Caco-2 (cell line): ENCODE data around the gene RPL9. TPM values are rescaled to one million over a fixed set of nuclear protein-coding genes. Genes with fewer than 3 reads are reported as not detected.

Experiments used
- BruUV-seq: library from RNA; stranded (reverse); fragments of 400-500 nt; replicated peaks from 2 replicates; lab custom pipeline; 2021; lab: Mats Ljungman, UMichigan
- CTCF ChIA-PET: fragments of 300-600 bp; sonication (Branson Sonifier 250); formaldehyde crosslinking; loops from one replicate; lab custom pipeline; 2022; ENCODE audit warnings: antibody characterized with exemption; lab: Charles Lee
- POLR2A ChIA-PET: fragments of 300-600 bp; sonication (Branson Sonifier 250); formaldehyde crosslinking; loops from one replicate; lab custom pipeline; 2022; ENCODE audit warnings: antibody characterized with exemption; lab: Charles Lee
- DNase-seq, 2 experiments: peaks; one replicate each; pipeline versions ENCODE4 v3.0.0 to v3.0.0-alpha.2; 2020 to 2022
- H3K27me3 ChIP-seq: replicated peaks from 2 replicates; pipeline ENCODE4 v1.6.0; 2011; ENCODE audit warnings: low read length; ENCODE audit not compliant: control insufficient read depth, insufficient read depth
- H3K36me3 ChIP-seq: 2 replicates; pipeline ENCODE4 v1.5.1; 2011; ENCODE audit warnings: low read length; ENCODE audit not compliant: control insufficient read depth, insufficient read depth
- H3K4me1 ChIP-seq: fragments of 250-450 bp; sonication (Bioruptor Pico); 2 replicates; pipeline ENCODE4 v1.5.1; 2020; ENCODE audit warnings: mild to moderate bottlenecking
- H3K4me3 ChIP-seq: 2 replicates; pipeline ENCODE4 v1.5.1; 2011; ENCODE audit warnings: low read depth, mild to moderate bottlenecking, control low read depth, low read length
- H3K9me3 ChIP-seq: fragments of 250-450 bp; sonication (Bioruptor Pico); 2 replicates; pipeline ENCODE4 v1.5.1; 2020; ENCODE audit warnings: mild to moderate bottlenecking, moderate library complexity
- H3K27ac Mint-ChIP-seq: one replicate; pipeline ENCODE4 v1.8.0; 2022; ENCODE audit warnings: mixed read lengths; ENCODE audit not compliant: unreplicated experiment
- H3K27me3 Mint-ChIP-seq: one replicate; pipeline ENCODE4 v1.8.0; 2022; ENCODE audit warnings: mixed read lengths; ENCODE audit not compliant: insufficient read depth, unreplicated experiment
- H3K36me3 Mint-ChIP-seq: one replicate; pipeline ENCODE4 v1.8.0; 2022; ENCODE audit warnings: mild to moderate bottlenecking, mixed read lengths; ENCODE audit not compliant: insufficient read depth, unreplicated experiment
- H3K4me1 Mint-ChIP-seq: one replicate; pipeline ENCODE4 v1.8.0; 2022; ENCODE audit warnings: low read depth, mixed read lengths; ENCODE audit not compliant: unreplicated experiment
- H3K4me3 Mint-ChIP-seq: one replicate; pipeline ENCODE4 v1.8.0; 2022; ENCODE audit warnings: mild to moderate bottlenecking, moderate library complexity, mixed read lengths; ENCODE audit not compliant: unreplicated experiment
- H3K9me3 Mint-ChIP-seq: one replicate; pipeline ENCODE4 v1.8.0; 2022; ENCODE audit warnings: mixed read lengths; ENCODE audit not compliant: unreplicated experiment
- CTCF ChIP-seq, 2 experiments: fragments of 200-600 bp in 1 of 2; IDR thresholded peaks; 1 replicate in 1 of 2; 2 replicates in 1 of 2; pipeline versions ENCODE4 v1.5.1 to v1.8.0; 2011 to 2022; ENCODE audit warnings: antibody characterized with exemption in 1 of 2, control low read depth in 1 of 2, inconsistent platforms in 1 of 2, low read depth in 1 of 2, low read length in 1 of 2, mild to moderate bottlenecking in 1 of 2, moderate library complexity in 1 of 2; ENCODE audit not compliant: insufficient read depth in 1 of 2, severe bottlenecking in 1 of 2, unreplicated experiment in 1 of 2
- intact Hi-C: fragments of 100-400 bp; cut with micrococcal nuclease; formaldehyde crosslinking; loops from one replicate; pipeline ENCODE4 v1.10.0; 2022; ENCODE audit not compliant: unreplicated experiment
- total RNA-seq: library from RNA; stranded (reverse); gene quantifications from 2 replicates; pipeline ENCODE4 v1.2.3, GENCODE V29; 2022

Gene RPL9
- total RNA-seq, 1 experiment from 2014 or later, result 976 TPM

DNA sequence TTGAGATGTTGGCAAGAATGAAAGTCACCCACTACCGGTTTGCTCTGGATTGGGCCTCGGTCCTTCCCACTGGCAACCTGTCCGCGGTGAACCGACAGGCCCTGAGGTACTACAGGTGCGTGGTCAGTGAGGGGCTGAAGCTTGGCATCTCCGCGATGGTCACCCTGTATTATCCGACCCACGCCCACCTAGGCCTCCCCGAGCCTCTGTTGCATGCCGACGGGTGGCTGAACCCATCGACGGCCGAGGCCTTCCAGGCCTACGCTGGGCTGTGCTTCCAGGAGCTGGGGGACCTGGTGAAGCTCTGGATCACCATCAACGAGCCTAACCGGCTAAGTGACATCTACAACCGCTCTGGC lies 12.3 kb downstream of the RPL9 start:
- Histone ChIP-seq H3K9me3 (no peaks in the 10 kb centered on the region), H3K27me3 (no peaks in the 10 kb centered on the region), H3K4me1 (peaks cover 7% of the 10 kb centered on the region), H3K36me3 (no peaks in the 10 kb centered on the region), H3K4me3 (no peak overlapping the region)
- no peak for DNase-seq
- intact Hi-C loops, result no loop called here
- TF ChIP-seq CTCF (IDR thresholded peaks at IDR 0.05; ENCODE audit: insufficient read depth in 1 of 2, low read depth in 1 of 2, low read length in 1 of 2, severe bottlenecking in 1 of 2, unreplicated experiment in 1 of 2), result no peak
- peaks cover 47% of the 10 kb centered on the region for H3K36me3 Mint-ChIP-seq
- ChIA-PET CTCF (interaction anchor here (1.1 kb wide), 1 partner anchor 19 kb away, joined by 3 read pairs; no protein-coding TSS in a partner anchor), POLR2A (no interaction called here)
- no TSS peak for BruUV-seq
- no peaks in the 10 kb centered on the region for H3K27me3 Mint-ChIP-seq
- H3K27ac Mint-ChIP-seq, result no peak overlapping the region
- no peak overlapping the region for H3K4me3 Mint-ChIP-seq
- peaks cover 7% of the 10 kb centered on the region for H3K4me1 Mint-ChIP-seq
- H3K9me3 Mint-ChIP-seq, result no peaks in the 10 kb centered on the region

- Histone ChIP-seq H3K4me3 (no peak overlapping the region), H3K9me3 (no peaks in the 10 kb centered on the region), H3K36me3 (no peaks in the 10 kb centered on the region), H3K4me1 (no peaks in the 10 kb centered on the region), H3K27me3 (no peaks in the 10 kb centered on the region)
- no peaks in the 10 kb centered on the region for H3K4me1 Mint-ChIP-seq
- no peaks in the 10 kb centered on the region for H3K27me3 Mint-ChIP-seq
- H3K4me3 Mint-ChIP-seq, result no peak overlapping the region
- intact Hi-C loops, result no loop called here
- no peak for DNase-seq
- H3K36me3 Mint-ChIP-seq, result peaks cover 18% of the 10 kb centered on the region
- ChIA-PET POLR2A (no interaction called here), CTCF (no interaction called here)
- H3K27ac Mint-ChIP-seq, result no peak overlapping the region
- no peak for TF ChIP-seq CTCF (IDR thresholded peaks at IDR 0.05; ENCODE audit: insufficient read depth in 1 of 2, low read depth in 1 of 2, low read length in 1 of 2, severe bottlenecking in 1 of 2, unreplicated experiment in 1 of 2)
- H3K9me3 Mint-ChIP-seq, result no peaks in the 10 kb centered on the region
- no TSS peak for BruUV-seq
These were observed 15.7 kb downstream of the RPL9 start for GRCh38 chr4:39442998-39443397.

GRCh38 chr4:39441593-39441992 lies 17.1 kb downstream of the RPL9 start:
- Histone ChIP-seq H3K4me3 (no peak overlapping the region), H3K36me3 (no peaks in the 10 kb centered on the region), H3K9me3 (no peaks in the 10 kb centered on the region), H3K27me3 (no peaks in the 10 kb centered on the region), H3K4me1 (no peaks in the 10 kb centered on the region)
- no TSS peak for BruUV-seq
- Mint-ChIP-seq H3K27me3 (no peaks in the 10 kb centered on the region), H3K27ac (no peak overlapping the region), H3K9me3 (no peaks in the 10 kb centered on the region), H3K4me1 (no peaks in the 10 kb centered on the region), H3K36me3 (peaks cover 6% of the 10 kb centered on the region), H3K4me3 (no peak overlapping the region)
- no peak for DNase-seq
- ChIA-PET CTCF (no interaction called here), POLR2A (no interaction called here)
- no peak for TF ChIP-seq CTCF (IDR thresholded peaks at IDR 0.05; ENCODE audit: insufficient read depth in 1 of 2, low read depth in 1 of 2, low read length in 1 of 2, severe bottlenecking in 1 of 2, unreplicated experiment in 1 of 2)
- intact Hi-C loops, result no loop called here
